Measurements from ENCODE around the gene C11orf21. TPM values are rescaled to one million over a fixed set of nuclear protein-coding genes. Genes with fewer than 3 reads are reported as not detected.

C11orf21 gene
- total RNA-seq, 3 donors from 2014 or later = 0.33 to 1.0 (median 0.96) TPM

- peak; percentile 12 to 40 for DNase-seq (ENCODE audit: low spot score in 2 of 2)
- TF ChIP-seq POLR2A (IDR thresholded peaks at IDR 0.05) (no peak), CTCF (IDR thresholded peaks at IDR 0.05) (no peak), POLR2AphosphoS5 (IDR thresholded peaks at IDR 0.05) (no peak)
- H3K27me3 ChIP-seq = no peaks in the 10 kb centered on the region
- no peak overlapping the region for H3K4me3 ChIP-seq
- no peaks in the 10 kb centered on the region for H3K36me3 ChIP-seq
- no peaks in the 10 kb centered on the region for H3K4me1 ChIP-seq
- intact Hi-C loops (cut with DNase I; ENCODE audit: low total_unique reads) = no loop called here
- peak overlapping the region; percentile 41 to 75 for H3K27ac ChIP-seq
- H3K9me3 ChIP-seq = peaks cover 0 to 4% of the 10 kb centered on the region in 2 donors
These were observed 25.3 kb downstream of the C11orf21 start for GRCh38 chr11:2276280-2277007.

DNA sequence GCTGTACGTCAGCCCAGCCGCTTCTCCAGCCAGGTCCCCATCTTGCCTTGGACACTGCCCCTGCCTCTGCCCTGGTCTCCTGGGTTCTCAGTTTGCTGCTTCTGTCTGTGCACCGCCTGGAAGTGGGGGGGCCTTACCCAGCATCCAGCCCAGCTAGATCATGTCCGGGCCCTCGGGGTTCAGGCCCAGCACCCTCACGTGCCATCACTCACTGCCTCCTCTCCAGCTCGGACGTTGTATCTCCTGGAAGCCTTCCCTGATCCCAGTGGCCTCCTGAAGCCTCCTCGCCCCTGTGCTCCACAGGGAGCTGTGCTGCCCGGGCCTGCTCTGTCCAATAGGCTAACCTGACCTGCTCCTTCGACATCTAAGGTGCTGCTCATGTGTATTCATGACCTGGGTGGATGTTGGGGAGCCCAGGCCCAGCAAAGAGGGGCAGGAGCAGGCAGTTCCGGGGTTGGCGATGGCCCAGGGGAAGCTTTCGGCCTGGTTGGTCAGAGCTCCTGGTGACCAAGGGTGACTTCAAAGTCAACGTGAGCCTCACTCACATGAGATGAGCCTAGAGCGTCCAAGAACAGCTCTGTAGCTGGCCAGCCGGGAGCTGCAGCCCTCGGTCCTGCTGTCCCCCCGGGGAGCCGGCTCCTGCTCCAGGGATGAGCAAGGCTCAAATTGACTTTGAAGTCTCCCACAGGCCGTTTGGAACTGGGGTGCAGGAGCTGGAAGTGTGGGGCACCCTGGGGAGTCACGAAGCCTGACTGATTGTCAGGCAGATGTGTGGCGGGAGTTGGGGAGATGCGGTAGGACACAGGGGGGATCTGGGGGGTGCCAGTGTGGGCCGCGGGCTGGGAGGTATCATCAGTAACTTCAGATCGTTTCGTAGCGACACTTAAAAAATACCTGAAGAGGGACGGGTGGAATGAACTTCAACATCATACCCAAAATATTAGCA, 26.1 kb downstream of the C11orf21 start:
- Histone ChIP-seq H3K4me1 (peaks cover 0 to 5% of the 10 kb centered on the region in 2 donors), H3K36me3 (no peaks in the 10 kb centered on the region), H3K27ac (no peak overlapping the region), H3K9me3 (peaks cover 0 to 4% of the 10 kb centered on the region in 2 donors), H3K27me3 (peaks cover 5 to 7% of the 10 kb centered on the region in 2 donors), H3K4me3 (no peak overlapping the region)
- TF ChIP-seq POLR2AphosphoS5 (IDR thresholded peaks at IDR 0.05) (no peak), POLR2A (IDR thresholded peaks at IDR 0.05) (no peak), CTCF (IDR thresholded peaks at IDR 0.05) (no peak)
- intact Hi-C loops (cut with DNase I; ENCODE audit: low total_unique reads) = no loop called here
- peak; percentile 12 to 35 for DNase-seq (ENCODE audit: low spot score in 2 of 2)

DNA sequence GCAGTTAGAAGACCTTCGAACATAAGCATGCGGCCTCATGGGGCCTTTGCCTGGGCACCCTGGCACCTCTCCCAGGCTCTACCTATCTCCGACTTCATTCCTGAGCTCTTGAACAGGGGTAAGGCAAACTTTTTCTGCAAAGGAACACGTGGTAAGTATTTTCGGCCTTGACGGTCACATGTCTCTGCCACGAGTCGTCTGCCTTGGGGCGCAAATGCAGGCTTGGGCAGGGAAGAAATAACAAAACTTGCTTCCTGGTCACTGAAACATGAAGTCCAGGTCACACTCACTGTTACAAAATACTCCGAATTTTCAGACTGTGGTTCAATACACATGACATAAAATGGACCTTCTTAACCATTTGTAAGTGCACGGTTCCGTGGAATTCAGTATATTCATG, 27.9 kb downstream of the C11orf21 start:
- Histone ChIP-seq H3K4me1 (peaks cover 6 to 14% of the 10 kb centered on the region in 2 donors), H3K4me3 (no peak overlapping the region), H3K27ac (peak overlapping the region; percentile 29 to 38), H3K36me3 (no peaks in the 10 kb centered on the region), H3K9me3 (no peaks in the 10 kb centered on the region), H3K27me3 (peaks cover 10 to 12% of the 10 kb centered on the region in 2 donors)
- intact Hi-C loops (cut with DNase I; ENCODE audit: low total_unique reads) = no loop called here
- TF ChIP-seq POLR2AphosphoS5 (IDR thresholded peaks at IDR 0.05) (peak in 1 of 3 donors; percentile 18), POLR2A (IDR thresholded peaks at IDR 0.05) (no peak)
- DNase-seq (ENCODE audit: low spot score in 2 of 2) = peak; percentile 69 to 72

DNA sequence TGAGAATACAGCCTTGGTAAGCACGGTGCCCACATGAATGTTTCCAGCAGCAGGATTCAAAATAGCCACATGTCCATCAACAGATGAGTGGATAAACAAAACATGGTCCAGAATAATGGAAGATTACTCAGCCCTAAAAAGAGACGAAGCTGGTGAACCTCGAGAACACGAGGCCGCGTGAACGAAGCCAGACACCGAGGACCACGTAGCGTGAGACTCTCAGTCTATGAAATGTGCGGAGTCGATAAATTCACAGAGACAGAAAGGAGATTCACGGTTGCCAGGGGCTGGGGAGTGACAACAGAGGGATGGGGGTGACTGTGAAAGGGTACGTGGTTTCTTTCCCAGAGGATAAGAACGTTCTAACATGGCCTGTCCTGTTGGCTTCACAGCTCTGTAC, 28.4 kb downstream of the C11orf21 start:
- peaks cover 6 to 14% of the 10 kb centered on the region in 2 donors for H3K4me1 ChIP-seq
- peaks cover 10 to 12% of the 10 kb centered on the region in 2 donors for H3K27me3 ChIP-seq
- no peaks in the 10 kb centered on the region for H3K9me3 ChIP-seq
- no peaks in the 10 kb centered on the region for H3K36me3 ChIP-seq
- no peak for TF ChIP-seq POLR2AphosphoS5 (IDR thresholded peaks at IDR 0.05)
- TF ChIP-seq CTCF (IDR thresholded peaks at IDR 0.05) = no peak
- intact Hi-C loops (cut with DNase I; ENCODE audit: low total_unique reads) = no loop called here
- peak overlapping the region; percentile 3 to 38 for H3K27ac ChIP-seq
- DNase-seq (ENCODE audit: low spot score in 2 of 2) = peak in 1 of 2 donors; percentile 14
- H3K4me3 ChIP-seq = no peak overlapping the region

GRCh38 chr11:2272946-2273280, 28.8 kb downstream of the C11orf21 start:
- Histone ChIP-seq H3K36me3 (no peaks in the 10 kb centered on the region), H3K27me3 (peaks cover 10 to 12% of the 10 kb centered on the region in 2 donors), H3K4me3 (no peak overlapping the region), H3K27ac (no peak overlapping the region), H3K4me1 (peaks cover 6 to 14% of the 10 kb centered on the region in 2 donors), H3K9me3 (no peaks in the 10 kb centered on the region)
- peak in 1 of 2 donors; percentile 8 for DNase-seq (ENCODE audit: low spot score in 2 of 2)
- intact Hi-C loops (cut with DNase I; ENCODE audit: low total_unique reads) = no loop called here
- TF ChIP-seq POLR2A (IDR thresholded peaks at IDR 0.05) = no peak
- TF ChIP-seq POLR2AphosphoS5 (IDR thresholded peaks at IDR 0.05) = no peak
- no peak for TF ChIP-seq CTCF (IDR thresholded peaks at IDR 0.05)
